HCT116 (cell line): ENCODE measurements around the gene PLD3. TPM values are rescaled to one million over a fixed set of nuclear protein-coding genes. Genes with fewer than 3 reads are reported as not detected.

Source experiments
- ATAC-seq: fragments of 200-7000 bp; cut with Tn5 transposase; 2 replicates; pipeline ENCODE4 v1.9.1; 2020; ENCODE audit warnings: mild to moderate bottlenecking, moderate library complexity
- BruUV-seq: library from RNA; stranded (reverse); fragments of 400-500 nt; replicated peaks from 2 replicates; lab custom pipeline; 2021; lab: Mats Ljungman, UMichigan
- CTCF ChIA-PET: fragments of 300-600 bp; sonication (Branson Sonifier 250); formaldehyde crosslinking; loops from one replicate; lab custom pipeline; 2021; ENCODE audit warnings: antibody characterized with exemption; lab: Charles Lee
- POLR2A ChIA-PET: fragments of 300-600, 350-600 bp; sonication (Branson Sonifier 250); formaldehyde crosslinking; loops from one replicate; lab custom pipeline; 2021; ENCODE audit warnings: antibody characterized with exemption; lab: Charles Lee
- RAD21 ChIA-PET, 2 experiments: fragments of 300-600 bp; sonication (Branson Sonifier 250); formaldehyde crosslinking; loops; one replicate each; lab custom pipeline; 2023; ENCODE audit warnings: low total read pairs in 2 of 2; ENCODE audit not compliant: uncharacterized antibody in 2 of 2, unreplicated experiment in 2 of 2, low non-redundant PET in 1 of 2; lab: Charles Lee
- DNase-seq: peaks from one replicate; pipeline ENCODE4 v3.0.0-alpha.2; 2010; ENCODE audit warnings: low read depth, low spot score
- H2AFZ ChIP-seq: fragments of 200-600 bp; shearing (Covaris generic), sonication (generic); 2 replicates; pipeline ENCODE4 v1.6.1; 2017; ENCODE audit warnings: low read depth, mixed run types, mixed read lengths, antibody characterized with exemption, low read length; ENCODE audit not compliant: poor library complexity, severe bottlenecking
- H3K27ac ChIP-seq: 2 replicates; pipeline ENCODE4 v1.5.1; 2012; ENCODE audit warnings: low read depth, low read length
- H3K27me3 ChIP-seq: fragments of 200-600 bp; sonication (generic); 2 replicates; pipeline ENCODE4 v1.6.1; 2016; ENCODE audit warnings: mixed run types, low read length, mixed read lengths; ENCODE audit not compliant: insufficient read depth
- H3K36me3 ChIP-seq, 2 experiments: fragments of 200-500 bp in 1 of 2; fragments of 200-600 bp in 1 of 2; sonication (Bioruptor generic) in 1 of 2; sonication (generic) in 1 of 2; 2 replicates each; pipeline versions ENCODE4 v1.5.1 to v1.6.1; 2014 to 2016; ENCODE audit warnings: low read length in 2 of 2, inconsistent platforms in 1 of 2, mixed read lengths in 1 of 2, mixed run types in 1 of 2; ENCODE audit not compliant: insufficient read depth in 2 of 2, control insufficient read depth in 1 of 2
- H3K4me1 ChIP-seq, 2 experiments: fragments of 200-600 bp in 1 of 2; sonication (generic) in 1 of 2; 2 replicates each; pipeline versions ENCODE4 v1.5.1 to v1.6.1; 2012 to 2017; ENCODE audit warnings: low read length in 2 of 2, inconsistent platforms in 1 of 2, mild to moderate bottlenecking in 1 of 2, mixed read lengths in 1 of 2, mixed run types in 1 of 2, moderate library complexity in 1 of 2; ENCODE audit not compliant: insufficient read depth in 2 of 2, control insufficient read depth in 1 of 2
- H3K4me2 ChIP-seq: fragments of 200-600 bp; sonication (generic); 2 replicates; pipeline ENCODE4 v1.6.1; 2017; ENCODE audit warnings: mixed run types, low read length, mixed read lengths
- H3K4me3 ChIP-seq, 2 experiments: fragments of 200-600 bp in 1 of 2; sonication (generic) in 1 of 2; replicated peaks in 1 of 2; 2 replicates each; pipeline ENCODE4 v1.5.1; 2011 to 2016; ENCODE audit warnings: low read length in 2 of 2, control low read depth in 1 of 2, low read depth in 1 of 2, mild to moderate bottlenecking in 1 of 2, mixed read lengths in 1 of 2, mixed run types in 1 of 2
- H3K79me2 ChIP-seq: fragments of 200-600 bp; sonication (generic); 2 replicates; pipeline ENCODE4 v1.6.1; 2017; ENCODE audit warnings: mild to moderate bottlenecking, mixed run types, low read length, moderate library complexity, mixed read lengths; ENCODE audit not compliant: insufficient read depth
- H3K9ac ChIP-seq: fragments of 200-600 bp; sonication (generic); 2 replicates; pipeline ENCODE4 v1.6.1; 2016; ENCODE audit warnings: low read length, mixed read lengths
- H3K9me2 ChIP-seq: fragments of 200-600 bp; sonication (generic), shearing (Covaris generic); 2 replicates; pipeline ENCODE4 v1.6.1; 2017; ENCODE audit warnings: mixed run types, mild to moderate bottlenecking, moderate library complexity; ENCODE audit not compliant: insufficient read depth
- H3K9me3 ChIP-seq, 2 experiments: fragments of 200-500 bp in 1 of 2; fragments of 200-600 bp in 1 of 2; sonication (Bioruptor generic) in 1 of 2; sonication (generic) in 1 of 2; 2 replicates each; pipeline ENCODE4 v1.6.1; 2014 to 2017; ENCODE audit warnings: low read length in 2 of 2, mixed read lengths in 2 of 2, inconsistent platforms in 1 of 2, low read depth in 1 of 2, mild to moderate bottlenecking in 1 of 2, mixed run types in 1 of 2, moderate library complexity in 1 of 2; ENCODE audit not compliant: control insufficient read depth in 1 of 2, insufficient read depth in 1 of 2
- H4K20me1 ChIP-seq: fragments of 200-600 bp; sonication (generic), shearing (Covaris generic); 2 replicates; pipeline ENCODE4 v1.6.1; 2017; ENCODE audit warnings: mixed run types, mild to moderate bottlenecking, moderate library complexity; ENCODE audit not compliant: insufficient read depth
- CBX3 ChIP-seq: IDR thresholded peaks from 2 replicates; pipeline ENCODE4 v1.6.1; 2012; ENCODE audit warnings: low read depth
- SRF ChIP-seq: IDR thresholded peaks from 2 replicates; pipeline ENCODE4 v1.6.1; 2012; ENCODE audit warnings: low read depth
- intact Hi-C: fragments of 100-400 bp; cut with micrococcal nuclease; formaldehyde crosslinking; loops from 2 replicates; pipeline ENCODE4 v1.10.0; 2022
- total RNA-seq: library from RNA; stranded (reverse); gene quantifications from one replicate; pipeline ENCODE4 v1.2.1, GENCODE V29; 2021; ENCODE audit not compliant: unreplicated experiment
- TF ChIP-seq, protein P1 (sequence below): IDR thresholded peaks from 2 replicates; pipeline ENCODE4 v1.6.1; 2012; ENCODE audit warnings: low read depth
- TF ChIP-seq, protein P2 (sequence below): IDR thresholded peaks from 2 replicates; pipeline ENCODE4 v1.6.1; 2012

The PLD3 gene
- total RNA-seq, 1 experiment from 2014 or later: 123 TPM

DNA sequence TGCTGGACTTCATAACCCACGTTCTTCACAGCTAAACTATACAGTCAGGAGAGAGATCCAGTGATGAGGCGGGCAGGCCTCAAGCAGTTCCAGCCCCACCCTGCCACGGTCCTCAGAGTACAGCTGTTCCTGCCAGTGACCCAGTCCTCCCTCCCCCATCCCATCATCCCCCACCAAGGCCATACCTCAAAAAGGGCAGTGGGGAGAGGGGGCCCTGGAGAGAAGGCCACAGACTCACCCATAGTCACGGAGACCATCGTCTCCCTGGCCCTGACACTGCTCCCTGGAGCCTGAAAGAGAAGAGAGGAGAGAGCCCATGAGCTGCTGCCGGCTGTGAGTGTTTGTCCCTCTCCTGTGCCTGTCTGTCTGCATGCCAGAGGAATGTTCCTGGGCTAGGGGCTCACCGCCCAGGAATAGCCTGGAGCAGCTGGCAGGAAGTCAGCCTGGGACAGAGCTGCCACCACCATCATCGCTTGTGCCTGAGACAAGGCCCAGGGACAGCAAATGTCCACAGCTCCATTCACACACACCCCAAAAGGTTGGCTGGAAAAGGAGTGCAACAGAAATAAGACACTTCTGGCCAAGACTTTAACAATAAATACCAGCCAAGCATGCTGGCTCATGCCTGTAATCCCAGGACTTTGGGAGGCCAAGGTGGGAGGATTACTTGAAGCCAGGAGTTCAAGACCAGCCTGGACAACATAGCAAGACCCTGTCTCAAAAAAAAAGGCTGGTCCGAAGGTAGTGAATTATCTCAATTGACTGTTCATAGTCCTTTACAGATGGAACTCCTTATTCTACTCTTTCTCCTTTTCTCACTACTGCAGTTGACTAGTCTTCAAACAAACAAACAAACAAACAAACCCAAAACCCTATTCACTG, 6.7 kb upstream of the PLD3 start:
- no peak overlapping the region for H3K4me3 ChIP-seq
- no peak for ATAC-seq
- no peak overlapping the region for H3K4me2 ChIP-seq
- H3K9me2 ChIP-seq: no peaks in the 10 kb centered on the region
- peaks cover 0 to under 1% of the 10 kb centered on the region in 2 experiments; a peak in 1 of 4 replicates for H3K4me1 ChIP-seq
- no peak overlapping the region for H3K27ac ChIP-seq
- peaks cover 0 to 6% of the 10 kb centered on the region in 2 experiments; a peak in 1 of 4 replicates for H3K36me3 ChIP-seq
- no peaks in the 10 kb centered on the region for H3K27me3 ChIP-seq
- H4K20me1 ChIP-seq: no peaks in the 10 kb centered on the region
- POLR2A ChIA-PET: no interaction called here
- no peak overlapping the region for H2AFZ ChIP-seq
- no peak for DNase-seq
- TF ChIP-seq, protein P1, sequence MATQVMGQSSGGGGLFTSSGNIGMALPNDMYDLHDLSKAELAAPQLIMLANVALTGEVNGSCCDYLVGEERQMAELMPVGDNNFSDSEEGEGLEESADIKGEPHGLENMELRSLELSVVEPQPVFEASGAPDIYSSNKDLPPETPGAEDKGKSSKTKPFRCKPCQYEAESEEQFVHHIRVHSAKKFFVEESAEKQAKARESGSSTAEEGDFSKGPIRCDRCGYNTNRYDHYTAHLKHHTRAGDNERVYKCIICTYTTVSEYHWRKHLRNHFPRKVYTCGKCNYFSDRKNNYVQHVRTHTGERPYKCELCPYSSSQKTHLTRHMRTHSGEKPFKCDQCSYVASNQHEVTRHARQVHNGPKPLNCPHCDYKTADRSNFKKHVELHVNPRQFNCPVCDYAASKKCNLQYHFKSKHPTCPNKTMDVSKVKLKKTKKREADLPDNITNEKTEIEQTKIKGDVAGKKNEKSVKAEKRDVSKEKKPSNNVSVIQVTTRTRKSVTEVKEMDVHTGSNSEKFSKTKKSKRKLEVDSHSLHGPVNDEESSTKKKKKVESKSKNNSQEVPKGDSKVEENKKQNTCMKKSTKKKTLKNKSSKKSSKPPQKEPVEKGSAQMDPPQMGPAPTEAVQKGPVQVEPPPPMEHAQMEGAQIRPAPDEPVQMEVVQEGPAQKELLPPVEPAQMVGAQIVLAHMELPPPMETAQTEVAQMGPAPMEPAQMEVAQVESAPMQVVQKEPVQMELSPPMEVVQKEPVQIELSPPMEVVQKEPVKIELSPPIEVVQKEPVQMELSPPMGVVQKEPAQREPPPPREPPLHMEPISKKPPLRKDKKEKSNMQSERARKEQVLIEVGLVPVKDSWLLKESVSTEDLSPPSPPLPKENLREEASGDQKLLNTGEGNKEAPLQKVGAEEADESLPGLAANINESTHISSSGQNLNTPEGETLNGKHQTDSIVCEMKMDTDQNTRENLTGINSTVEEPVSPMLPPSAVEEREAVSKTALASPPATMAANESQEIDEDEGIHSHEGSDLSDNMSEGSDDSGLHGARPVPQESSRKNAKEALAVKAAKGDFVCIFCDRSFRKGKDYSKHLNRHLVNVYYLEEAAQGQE: no peak
- TF ChIP-seq, protein P2, sequence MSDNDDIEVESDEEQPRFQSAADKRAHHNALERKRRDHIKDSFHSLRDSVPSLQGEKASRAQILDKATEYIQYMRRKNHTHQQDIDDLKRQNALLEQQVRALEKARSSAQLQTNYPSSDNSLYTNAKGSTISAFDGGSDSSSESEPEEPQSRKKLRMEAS: no peak
- TF ChIP-seq SRF: no peak
- no peak for TF ChIP-seq CBX3
- TF ChIP-seq, all 23 proteins: peak for 0
- Histone ChIP-seq H3K9me3 (no peaks in the 10 kb centered on the region), H3K9ac (no peak overlapping the region), H3K79me2 (peaks cover 38% of the 10 kb centered on the region)
- CTCF ChIA-PET: no interaction called here
- intact Hi-C loops: no loop called here
- RAD21 ChIA-PET: no interaction called here
- BruUV-seq: no TSS peak
